SK-N-MC (cell line): ENCODE data around the gene CAMKMT.

ENCODE experiments used
- DNase-seq: peaks from one replicate; pipeline ENCODE4 v3.0.0-alpha.2; 2011; ENCODE audit warnings: low read depth, low spot score
- H3K27ac ChIP-seq: fragments of 200-600 bp; sonication (generic); 2 replicates; pipeline ENCODE4 v1.5.1; 2016; ENCODE audit warnings: mixed run types
- H3K36me3 ChIP-seq: fragments of 200-600 bp; sonication (generic); 2 replicates; pipeline ENCODE4 v1.6.1; 2017; ENCODE audit warnings: antibody characterized with exemption, low read length, mixed read lengths; ENCODE audit not compliant: insufficient read depth
- H3K4me3 ChIP-seq: fragments of 200-600 bp; sonication (generic); 2 replicates; pipeline ENCODE4 v1.5.1; 2016
- H3K9ac ChIP-seq: fragments of 200-600 bp; sonication (generic); 2 replicates; pipeline ENCODE4 v1.8.0; 2017; ENCODE audit warnings: mixed run types, mixed read lengths; ENCODE audit not compliant: insufficient read length
- H3K9me3 ChIP-seq: fragments of 200-600 bp; sonication (generic); 2 replicates; pipeline ENCODE4 v1.6.1; 2017; ENCODE audit warnings: low read depth, mild to moderate bottlenecking, antibody characterized with exemption, low read length, moderate library complexity, mixed read lengths
- EZH2 ChIP-seq: fragments of 200-600 bp; sonication (generic); IDR thresholded peaks from one replicate; pipeline ENCODE4 v1.6.1; 2017; ENCODE audit warnings: antibody characterized with exemption
- FOXP2 ChIP-seq: optimal IDR thresholded peaks from 2 replicates; pipeline ENCODE3; 2011; ENCODE audit warnings: mild to moderate bottlenecking, moderate library complexity; ENCODE audit not compliant: insufficient read depth; ENCODE audit errors: extremely low read length, control extremely low read depth
- POLR2AphosphoS5 ChIP-seq: IDR thresholded peaks from 2 replicates; pipeline ENCODE4 v1.6.1; 2012; ENCODE audit warnings: mild to moderate bottlenecking, low read depth, low read length, borderline replicate concordance

Gene CAMKMT

GRCh38 chr2:44398243-44398897 lies 36.6 kb downstream of the CAMKMT start:
- TF ChIP-seq POLR2AphosphoS5 (no peak), EZH2 (no peak), FOXP2 (no peak)
- H3K9ac ChIP-seq, result no peak overlapping the region
- peak overlapping the region; percentile 45 for H3K4me3 ChIP-seq
- no peak overlapping the region for H3K27ac ChIP-seq
- DNase-seq, result no peak
- H3K9me3 ChIP-seq, result no peaks in the 10 kb centered on the region
- H3K36me3 ChIP-seq, result no peaks in the 10 kb centered on the region

- Histone ChIP-seq H3K9ac (no peak overlapping the region), H3K27ac (no peak overlapping the region), H3K9me3 (no peaks in the 10 kb centered on the region), H3K4me3 (no peak overlapping the region), H3K36me3 (no peaks in the 10 kb centered on the region)
- no peak for TF ChIP-seq FOXP2
- no peak for TF ChIP-seq EZH2
- no peak for TF ChIP-seq POLR2AphosphoS5
- DNase-seq, result no peak
These were observed 59.0 kb downstream of the CAMKMT start for GRCh38 chr2:44420725-44421124.

DNA sequence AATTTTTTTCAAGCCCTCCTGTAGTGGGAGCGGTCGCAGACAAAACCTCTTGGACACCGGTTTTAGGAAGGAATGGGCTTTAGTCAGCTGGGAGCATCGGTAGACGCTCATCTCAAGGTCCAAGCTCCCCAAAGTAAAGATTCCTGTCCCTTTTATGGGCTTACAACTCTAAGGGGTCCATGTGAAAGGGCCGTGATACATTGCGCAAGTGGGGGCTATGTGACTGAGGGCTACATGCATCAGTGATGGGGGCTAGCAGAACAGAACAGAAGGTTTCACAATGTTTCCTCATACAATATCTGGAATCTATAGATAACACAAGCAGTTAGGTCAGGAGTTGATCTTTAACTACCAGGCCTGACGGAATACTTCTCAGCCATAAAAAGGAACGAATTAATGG lies 62.5 kb downstream of the CAMKMT start:
- no peak overlapping the region for H3K27ac ChIP-seq
- no peak overlapping the region for H3K9ac ChIP-seq

GRCh38 chr2:44429034-44429433 lies 67.3 kb downstream of the CAMKMT start:
- Histone ChIP-seq H3K9me3 (no peaks in the 10 kb centered on the region), H3K36me3 (no peaks in the 10 kb centered on the region), H3K27ac (no peak overlapping the region), H3K9ac (no peak overlapping the region), H3K4me3 (no peak overlapping the region)
- TF ChIP-seq EZH2 (no peak), POLR2AphosphoS5 (no peak), FOXP2 (no peak)
- no peak for DNase-seq

More for the DNA sequence above, 62.5 kb downstream of the CAMKMT start:
- Histone ChIP-seq H3K4me3 (no peak overlapping the region), H3K36me3 (no peaks in the 10 kb centered on the region), H3K9me3 (no peaks in the 10 kb centered on the region)
- no peak for DNase-seq
- no peak for TF ChIP-seq EZH2
- no peak for TF ChIP-seq FOXP2
- TF ChIP-seq POLR2AphosphoS5, result no peak

- TF ChIP-seq EZH2, result no peak
- no peak for TF ChIP-seq POLR2AphosphoS5
- no peak for TF ChIP-seq FOXP2
These were observed 68.6 kb downstream of the CAMKMT start for GRCh38 chr2:44430342-44430741.

DNA sequence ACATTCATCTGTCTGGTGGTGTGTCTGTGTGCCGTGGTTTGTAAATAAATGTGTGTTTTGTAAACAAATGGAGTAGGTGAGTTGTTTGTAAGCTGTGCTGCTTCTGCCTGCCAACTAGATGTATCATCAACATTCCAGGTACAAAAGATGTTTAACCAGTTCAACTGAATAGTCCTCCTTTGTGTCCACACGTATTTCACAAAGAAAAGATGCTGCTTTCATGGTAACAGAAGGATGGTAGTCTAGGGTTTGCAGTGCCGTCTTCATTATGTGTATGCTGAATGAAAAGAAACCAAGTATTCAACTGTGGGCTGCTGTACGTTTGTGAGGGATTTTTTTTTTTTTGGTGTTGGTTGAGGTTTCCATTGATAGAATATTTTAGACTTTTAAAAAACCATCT lies 72.1 kb downstream of the CAMKMT start:
- DNase-seq, result no peak
- H3K36me3 ChIP-seq, result no peaks in the 10 kb centered on the region
- no peak overlapping the region for H3K4me3 ChIP-seq
- H3K27ac ChIP-seq, result no peak overlapping the region
- TF ChIP-seq FOXP2, result no peak
- TF ChIP-seq EZH2, result no peak
- no peak for TF ChIP-seq POLR2AphosphoS5
- no peaks in the 10 kb centered on the region for H3K9me3 ChIP-seq
- H3K9ac ChIP-seq, result no peak overlapping the region

More at GRCh38 chr2:44430342-44430741, 68.6 kb downstream of the CAMKMT start:
- no peak for DNase-seq
- no peaks in the 10 kb centered on the region for H3K9me3 ChIP-seq
- no peak overlapping the region for H3K27ac ChIP-seq
- no peaks in the 10 kb centered on the region for H3K36me3 ChIP-seq
- H3K9ac ChIP-seq, result no peak overlapping the region
- H3K4me3 ChIP-seq, result no peak overlapping the region

- H3K27ac ChIP-seq, result no peak overlapping the region
- H3K9me3 ChIP-seq, result no peaks in the 10 kb centered on the region
- H3K4me3 ChIP-seq, result no peak overlapping the region
- no peak overlapping the region for H3K9ac ChIP-seq
- H3K36me3 ChIP-seq, result no peaks in the 10 kb centered on the region
- DNase-seq, result no peak
- TF ChIP-seq POLR2AphosphoS5, result no peak
- no peak for TF ChIP-seq FOXP2
- TF ChIP-seq EZH2, result no peak
These were observed 79.5 kb downstream of the CAMKMT start for GRCh38 chr2:44441200-44441599.

- no peaks in the 10 kb centered on the region for H3K36me3 ChIP-seq
- H3K4me3 ChIP-seq, result no peak overlapping the region
- TF ChIP-seq FOXP2 (no peak), POLR2AphosphoS5 (no peak), EZH2 (no peak)
- no peaks in the 10 kb centered on the region for H3K9me3 ChIP-seq
- no peak for DNase-seq
- H3K9ac ChIP-seq, result no peak overlapping the region
- H3K27ac ChIP-seq, result no peak overlapping the region
These were observed 80.3 kb downstream of the CAMKMT start for GRCh38 chr2:44442019-44442418.

DNA sequence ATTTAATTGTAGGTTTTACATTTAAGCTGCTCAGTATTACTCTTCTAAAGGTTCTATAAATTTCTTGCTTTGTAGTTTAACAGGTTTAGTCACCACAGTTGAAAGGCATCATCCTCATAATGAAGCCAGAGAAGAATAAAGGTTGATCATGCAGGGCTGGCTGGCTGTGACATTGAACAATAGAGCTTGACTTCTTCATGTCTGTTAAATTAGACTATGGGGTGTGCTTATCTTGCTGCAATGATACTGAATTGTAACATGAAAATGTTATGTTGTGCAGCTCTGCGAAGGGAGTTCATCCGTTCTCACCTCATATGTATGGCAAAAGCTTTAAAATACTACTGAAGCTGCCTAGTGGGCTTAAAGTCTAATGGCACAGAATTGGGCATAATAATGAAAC lies 81.8 kb downstream of the CAMKMT start:
- H3K36me3 ChIP-seq, result no peaks in the 10 kb centered on the region
- no peak overlapping the region for H3K27ac ChIP-seq
- TF ChIP-seq POLR2AphosphoS5 (no peak), EZH2 (no peak), FOXP2 (no peak)
- H3K9ac ChIP-seq, result no peak overlapping the region
- no peaks in the 10 kb centered on the region for H3K9me3 ChIP-seq
- no peak for DNase-seq
- H3K4me3 ChIP-seq, result no peak overlapping the region
